Panc1 (cell line): ENCODE data around the gene RILP. TPM values are rescaled to one million over a fixed set of nuclear protein-coding genes. Genes with fewer than 3 reads are reported as not detected.

Source experiments
- ATAC-seq: fragments of 200-7000 bp; cut with Tn5 transposase; 2 replicates; pipeline ENCODE4 v1.9.1; 2020; ENCODE audit warnings: mild to moderate bottlenecking, moderate library complexity
- BruUV-seq: library from RNA; stranded (reverse); fragments of 400-500 nt; replicated peaks from 2 replicates; lab custom pipeline; 2021; lab: Mats Ljungman, UMichigan
- CTCF ChIA-PET: fragments of 300-600 bp; sonication (Branson Sonifier 250); formaldehyde crosslinking; loops from one replicate; lab custom pipeline; 2022; ENCODE audit warnings: antibody characterized with exemption; lab: Charles Lee
- POLR2A ChIA-PET: fragments of 300-600 bp; sonication (Branson Sonifier 250); formaldehyde crosslinking; loops from one replicate; lab custom pipeline; 2022; ENCODE audit warnings: antibody characterized with exemption; lab: Charles Lee
- DNase-seq: peaks from one replicate; pipeline ENCODE4 v3.0.0-alpha.2; 2010; ENCODE audit warnings: low read depth, low spot score
- H3K27ac ChIP-seq: 2 replicates; pipeline ENCODE4 v1.5.1; 2011; ENCODE audit warnings: mild to moderate bottlenecking, low read length, inconsistent platforms
- H3K27me3 ChIP-seq: fragments of 200-500 bp; sonication (Bioruptor generic); 2 replicates; pipeline ENCODE4 v1.6.0; 2014; ENCODE audit warnings: low read length, inconsistent platforms; ENCODE audit not compliant: control insufficient read depth, insufficient read depth
- H3K36me3 ChIP-seq: fragments of 200-500 bp; sonication (Bioruptor generic); 2 replicates; pipeline ENCODE4 v1.5.1; 2014; ENCODE audit warnings: inconsistent platforms, mild to moderate bottlenecking, low read length, moderate library complexity; ENCODE audit not compliant: control insufficient read depth, insufficient read depth
- H3K4me1 ChIP-seq: 2 replicates; pipeline ENCODE4 v1.5.1; 2011; ENCODE audit warnings: inconsistent platforms, mild to moderate bottlenecking, low read length, moderate library complexity; ENCODE audit not compliant: control insufficient read depth, insufficient read depth
- H3K4me3 ChIP-seq, 2 experiments: 2 replicates each; pipeline ENCODE4 v1.5.1; 2011 to 2012; ENCODE audit warnings: low read depth in 2 of 2, low read length in 2 of 2, mild to moderate bottlenecking in 2 of 2, inconsistent platforms in 1 of 2, moderate library complexity in 1 of 2
- H3K9me3 ChIP-seq: fragments of 200-500 bp; sonication (Bioruptor generic); 2 replicates; pipeline ENCODE4 v1.5.1; 2014; ENCODE audit warnings: low read depth, mild to moderate bottlenecking, inconsistent platforms, low read length, moderate library complexity; ENCODE audit not compliant: control insufficient read depth, insufficient read depth
- CTCF ChIP-seq: fragments of 450-650 bp; IDR thresholded peaks from 2 replicates; pipeline ENCODE4 v1.5.1; 2017; ENCODE audit warnings: mild to moderate bottlenecking
- POLR2AphosphoS5 ChIP-seq: IDR thresholded peaks from 2 replicates; pipeline ENCODE4 v1.6.1; 2012; ENCODE audit warnings: mild to moderate bottlenecking, low read depth, low read length, moderate library complexity
- REST ChIP-seq, 2 experiments: IDR thresholded peaks; 2 replicates each; pipeline ENCODE4 v1.6.1; 2011 to 2012; ENCODE audit warnings: low read depth in 2 of 2, control low read depth in 1 of 2, low read length in 1 of 2, mild to moderate bottlenecking in 1 of 2, moderate library complexity in 1 of 2; ENCODE audit not compliant: insufficient read depth in 1 of 2
- SIN3A ChIP-seq: IDR thresholded peaks from 2 replicates; pipeline ENCODE4 v1.6.1; 2012; ENCODE audit warnings: low read depth, mild to moderate bottlenecking, low read length, moderate library complexity, borderline replicate concordance; ENCODE audit not compliant: insufficient read depth
- TCF7L2 ChIP-seq: IDR thresholded peaks from 2 replicates; pipeline ENCODE4 v1.6.1; 2011; ENCODE audit warnings: mild to moderate bottlenecking, low read depth, low read length, inconsistent platforms
- in situ Hi-C: cut with HindIII; loops from 2 replicates; pipeline ENCODE4 v1.10.0; 2016; ENCODE audit warnings: low sequenced_read_pairs, low pct_unique_long_range_greater_than_20kb
- intact Hi-C: fragments of 100-400 bp; cut with micrococcal nuclease; formaldehyde crosslinking; loops from one replicate; pipeline ENCODE4 v1.10.0; 2022; ENCODE audit not compliant: unreplicated experiment
- total RNA-seq: library from RNA; stranded (reverse); gene quantifications from one replicate; pipeline ENCODE4 v1.2.1, GENCODE V29; 2021; ENCODE audit not compliant: unreplicated experiment

The RILP gene
- total RNA-seq, 1 experiment from 2014 or later: 20.8 TPM

- POLR2A ChIA-PET: no interaction called here
- H3K4me3 ChIP-seq: no peak overlapping the region
- intact Hi-C loops: no loop called here
- H3K9me3 ChIP-seq: no peaks in the 10 kb centered on the region
- no peak for TF ChIP-seq SIN3A
- TF ChIP-seq REST (IDR thresholded peaks at IDR 0.05; ENCODE audit: insufficient read depth in 1 of 2, low read depth in 2 of 2, low read length in 1 of 2): no peak
- TF ChIP-seq CTCF: no peak
- no peak for TF ChIP-seq POLR2AphosphoS5
- TF ChIP-seq TCF7L2: no peak
- BruUV-seq: no TSS peak
- no peaks in the 10 kb centered on the region for H3K4me1 ChIP-seq
- no peak for DNase-seq
- no peak for ATAC-seq
- no peaks in the 10 kb centered on the region for H3K27me3 ChIP-seq
- H3K36me3 ChIP-seq: no peaks in the 10 kb centered on the region
- H3K27ac ChIP-seq: no peak overlapping the region
- CTCF ChIA-PET: no interaction called here
- in situ Hi-C loops: no loop called here
These were observed 37.3 kb downstream of the RILP start for GRCh38 chr17:1612400-1612799.

GRCh38 chr17:1611715-1612114 lies 38.0 kb downstream of the RILP start:
- H3K36me3 ChIP-seq: no peaks in the 10 kb centered on the region
- TF ChIP-seq TCF7L2 (no peak), SIN3A (no peak), REST (IDR thresholded peaks at IDR 0.05; ENCODE audit: insufficient read depth in 1 of 2, low read depth in 2 of 2, low read length in 1 of 2) (no peak), POLR2AphosphoS5 (no peak), CTCF (no peak)
- H3K9me3 ChIP-seq: no peaks in the 10 kb centered on the region
- ATAC-seq: no peak
- intact Hi-C loops (no loop called here), in situ Hi-C loops (no loop called here)
- DNase-seq: no peak
- H3K27ac ChIP-seq: no peak overlapping the region
- ChIA-PET POLR2A (no interaction called here), CTCF (no interaction called here)
- no peaks in the 10 kb centered on the region for H3K27me3 ChIP-seq
- no peaks in the 10 kb centered on the region for H3K4me1 ChIP-seq
- H3K4me3 ChIP-seq: no peak overlapping the region
- BruUV-seq: no TSS peak
